ENCODE results near the gene ZDHHC12. TPM values are rescaled to one million over a fixed set of nuclear protein-coding genes. Genes with fewer than 3 reads are reported as not detected.

The ZDHHC12 gene
- total and polyA plus RNA-seq, 12 donors, result 1.6 to 97.4 (median 29.0) TPM

DNA sequence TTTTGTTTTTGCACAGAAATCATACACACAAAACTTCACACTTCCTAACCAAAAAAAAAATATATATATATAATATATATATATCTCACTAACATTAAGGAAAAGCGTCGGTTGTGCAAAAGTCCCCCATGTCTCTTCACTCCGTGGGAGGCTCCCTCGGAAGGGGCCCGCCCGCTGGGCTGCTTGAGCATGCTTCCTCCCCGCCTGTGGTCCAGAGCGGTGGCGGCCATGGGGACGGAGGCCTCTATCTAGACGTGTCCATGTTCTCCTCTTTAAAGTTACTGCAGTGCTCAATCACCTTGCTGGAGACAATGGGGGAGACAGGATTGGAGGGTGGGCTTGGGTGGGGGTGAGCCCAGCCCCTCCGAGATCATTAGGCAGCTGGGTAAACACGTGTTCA is 7.2 kb upstream of the ZDHHC12 start:
- WGBS, 4 donors, result 84 to 89% (median 88%) methylated on average over 13 of the region's 13 CpGs
- peaks cover 0 to 2% of the 10 kb centered on the region in 2 donors for H3K4me1 ChIP-seq (replicated peaks in 1 of 2)
- no peak for DNase-seq
- intact Hi-C loops (cut with DNase I), result no loop called here
- no peaks in the 10 kb centered on the region for H3K27me3 ChIP-seq
- H3K9me3 ChIP-seq (replicated peaks in 1 of 3), result no peaks in the 10 kb centered on the region
- TF ChIP-seq POLR2A (IDR thresholded peaks at IDR 0.05), result no peak
- TF ChIP-seq, protein P1, sequence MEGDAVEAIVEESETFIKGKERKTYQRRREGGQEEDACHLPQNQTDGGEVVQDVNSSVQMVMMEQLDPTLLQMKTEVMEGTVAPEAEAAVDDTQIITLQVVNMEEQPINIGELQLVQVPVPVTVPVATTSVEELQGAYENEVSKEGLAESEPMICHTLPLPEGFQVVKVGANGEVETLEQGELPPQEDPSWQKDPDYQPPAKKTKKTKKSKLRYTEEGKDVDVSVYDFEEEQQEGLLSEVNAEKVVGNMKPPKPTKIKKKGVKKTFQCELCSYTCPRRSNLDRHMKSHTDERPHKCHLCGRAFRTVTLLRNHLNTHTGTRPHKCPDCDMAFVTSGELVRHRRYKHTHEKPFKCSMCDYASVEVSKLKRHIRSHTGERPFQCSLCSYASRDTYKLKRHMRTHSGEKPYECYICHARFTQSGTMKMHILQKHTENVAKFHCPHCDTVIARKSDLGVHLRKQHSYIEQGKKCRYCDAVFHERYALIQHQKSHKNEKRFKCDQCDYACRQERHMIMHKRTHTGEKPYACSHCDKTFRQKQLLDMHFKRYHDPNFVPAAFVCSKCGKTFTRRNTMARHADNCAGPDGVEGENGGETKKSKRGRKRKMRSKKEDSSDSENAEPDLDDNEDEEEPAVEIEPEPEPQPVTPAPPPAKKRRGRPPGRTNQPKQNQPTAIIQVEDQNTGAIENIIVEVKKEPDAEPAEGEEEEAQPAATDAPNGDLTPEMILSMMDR (IDR thresholded peaks at IDR 0.05), result no peak
- H3K4me3 ChIP-seq, result no peak overlapping the region
- no peak overlapping the region for H3K27ac ChIP-seq
- peaks cover 0 to 24% of the 10 kb centered on the region in 2 donors for H3K36me3 ChIP-seq (replicated peaks in 1 of 2)

DNA sequence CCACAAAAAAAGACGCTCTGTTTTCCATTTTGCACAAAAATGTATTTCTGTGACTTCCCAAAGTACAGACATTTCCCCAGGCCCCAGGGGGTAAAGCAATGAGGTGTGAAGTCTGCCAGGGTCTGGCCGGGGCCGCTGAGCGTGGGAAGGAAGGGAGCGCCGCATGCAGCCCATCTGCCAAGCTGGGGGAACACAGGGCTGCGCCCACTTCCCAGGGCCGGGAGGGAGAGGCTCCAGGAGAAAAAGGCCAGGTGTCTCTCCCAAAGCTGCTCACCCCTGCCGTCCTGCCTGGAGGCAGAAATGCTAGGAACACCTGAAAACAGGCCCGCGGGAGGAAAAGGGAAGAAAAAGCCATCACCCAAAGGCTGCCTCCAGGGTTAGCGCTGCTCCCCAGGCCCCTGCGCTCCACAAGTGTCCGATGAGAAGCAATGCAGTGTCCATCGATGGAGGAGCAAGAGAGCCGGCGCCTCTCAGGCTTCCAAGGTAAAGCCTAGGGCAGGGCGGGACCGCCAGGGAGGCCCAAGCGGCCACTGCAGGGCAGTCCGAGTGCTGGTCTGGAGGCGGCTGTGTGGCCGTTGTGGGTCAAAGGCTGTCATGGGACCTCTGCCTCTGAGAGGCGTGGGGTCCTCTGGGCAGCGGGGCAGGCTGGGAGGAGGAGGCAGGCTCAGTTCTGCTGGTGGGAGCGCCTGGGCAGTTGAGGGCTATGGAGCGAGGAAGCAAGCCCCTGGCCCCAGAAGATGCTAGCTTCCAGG is 6.0 kb upstream of the ZDHHC12 start:
- H3K4me3 ChIP-seq, result no peak overlapping the region
- H3K27me3 ChIP-seq, result no peaks in the 10 kb centered on the region
- intact Hi-C loops (cut with DNase I), result no loop called here
- H3K4me1 ChIP-seq (replicated peaks in 1 of 2), result peaks cover 0 to 2% of the 10 kb centered on the region in 2 donors
- DNase-seq, result no peak
- no peak overlapping the region for H3K27ac ChIP-seq
- 81 to 94% (median 90%) methylated on average over 17 to 27 of the region's 27 CpGs for WGBS, 4 donors
- peaks cover 0 to 23% of the 10 kb centered on the region in 2 donors for H3K36me3 ChIP-seq (replicated peaks in 1 of 2)
- no peaks in the 10 kb centered on the region for H3K9me3 ChIP-seq (replicated peaks in 1 of 3)
- TF ChIP-seq, protein P1 (IDR thresholded peaks at IDR 0.05), result no peak
- no peak for TF ChIP-seq POLR2A (IDR thresholded peaks at IDR 0.05)

DNA sequence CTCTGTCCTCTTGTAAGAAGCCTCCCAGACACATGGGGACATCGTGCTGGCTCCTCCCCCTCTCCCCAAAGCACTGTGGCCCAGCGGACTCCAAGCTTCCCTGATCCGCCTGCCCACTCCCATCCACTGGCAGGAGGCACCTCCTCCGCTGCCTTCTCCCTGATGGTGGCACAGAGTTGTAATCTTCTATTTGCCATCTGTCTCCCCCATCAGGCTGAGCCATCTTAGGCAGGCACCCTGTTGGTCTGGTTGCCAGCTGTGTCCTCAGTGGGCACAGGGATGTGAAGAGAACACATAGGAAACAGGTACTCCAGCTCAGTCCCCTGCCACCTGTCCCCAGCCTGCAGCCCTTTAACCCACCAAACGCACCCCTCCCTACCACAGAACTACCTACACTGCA is 5.4 kb upstream of the ZDHHC12 start:
- Histone ChIP-seq H3K36me3 (replicated peaks in 1 of 2) (peaks cover 0 to 16% of the 10 kb centered on the region in 2 donors), H3K27me3 (no peaks in the 10 kb centered on the region), H3K4me3 (no peak overlapping the region), H3K27ac (no peak overlapping the region), H3K9me3 (replicated peaks in 1 of 3) (no peaks in the 10 kb centered on the region), H3K4me1 (replicated peaks in 1 of 2) (peaks cover 3 to 8% of the 10 kb centered on the region in 2 donors)
- intact Hi-C loops (cut with DNase I), result no loop called here
- no peak for DNase-seq
- TF ChIP-seq, protein P1 (IDR thresholded peaks at IDR 0.05), result no peak
- no peak for TF ChIP-seq POLR2A (IDR thresholded peaks at IDR 0.05)
- 87 to 93% (median 90%) methylated on average over 3 to 5 of the region's 5 CpGs for WGBS, 4 donors

DNA sequence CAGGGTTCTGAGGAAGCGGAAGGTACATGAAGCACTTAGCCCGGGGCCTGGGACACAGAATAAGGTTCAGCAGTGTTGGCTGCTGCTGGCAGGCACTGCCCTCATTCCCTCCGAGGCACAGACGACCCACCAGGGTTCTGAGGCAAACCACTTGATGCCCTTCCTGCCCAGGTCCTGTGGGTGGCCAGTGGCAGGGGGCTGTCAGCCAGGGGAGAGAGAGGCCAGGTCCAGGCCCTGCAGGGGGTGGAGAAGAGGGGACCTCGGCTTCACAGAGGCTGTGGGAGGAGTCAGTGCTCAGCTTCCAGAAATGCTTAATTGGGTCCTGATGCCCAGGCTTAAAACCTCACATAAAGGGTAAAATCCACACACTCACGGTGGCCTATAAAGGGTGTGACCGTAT is 4.4 kb upstream of the ZDHHC12 start:
- intact Hi-C loops (cut with DNase I), result no loop called here
- DNase-seq, result no peak
- 73 to 75% (median 73%) methylated on average over 5 to 7 of the region's 7 CpGs for WGBS, 4 donors
- Histone ChIP-seq H3K4me3 (no peak overlapping the region), H3K36me3 (replicated peaks in 1 of 2) (peaks cover 0 to 16% of the 10 kb centered on the region in 2 donors), H3K27ac (no peak overlapping the region), H3K4me1 (replicated peaks in 1 of 2) (peaks cover 3 to 6% of the 10 kb centered on the region in 2 donors), H3K27me3 (no peaks in the 10 kb centered on the region), H3K9me3 (replicated peaks in 1 of 3) (no peaks in the 10 kb centered on the region)
- no peak for TF ChIP-seq POLR2A (IDR thresholded peaks at IDR 0.05)
- TF ChIP-seq, protein P1 (IDR thresholded peaks at IDR 0.05), result no peak

Data from adrenal gland (tissue), 12 donors.